ENCODE measurements around the gene ANKRD27.

Gene ANKRD27

GRCh38 chr19:32676186-32676894 is 1.4 kb upstream of the ANKRD27 start:
- no peaks in the 10 kb centered on the region for H3K36me3 ChIP-seq (replicated peaks)
- H3K27ac ChIP-seq = no peak overlapping the region
- in situ Hi-C loops (cut with HindIII; ENCODE audit: low pct_ligation_motif_present, low sequenced_read_pairs) = no loop called here
- DNase-seq = no peak
- peaks cover 23% of the 10 kb centered on the region for H3K27me3 ChIP-seq (replicated peaks)
- no peak for TF ChIP-seq CTCF (IDR thresholded peaks at IDR 0.05; ENCODE audit: low read depth, low read length, missing control alignments)
- peak overlapping the region; percentile 82 for H3K4me3 ChIP-seq (ENCODE audit: low read depth, low read length)

GRCh38 chr19:32675720-32676185 is 773 bp upstream of the ANKRD27 start, which contains the start of gene RGS9BP:
Gene RGS9BP (plus strand): TSS chr19:32675848. CDS start chr19:32676264, 416 bp downstream.
- in situ Hi-C loops (cut with HindIII; ENCODE audit: low pct_ligation_motif_present, low sequenced_read_pairs) = no loop called here
- peak within 1 kb of the TSS; percentile 26 for H3K27ac ChIP-seq

GRCh38 chr19:32674153-32674930 is 638 bp downstream of the ANKRD27 start:
- Histone ChIP-seq H3K27ac (peak overlapping the region; percentile 26), H3K4me3 (ENCODE audit: low read depth, low read length) (peak overlapping the region; percentile 82), H3K36me3 (replicated peaks) (no peaks in the 10 kb centered on the region), H3K27me3 (replicated peaks) (peaks cover 23% of the 10 kb centered on the region)
- TF ChIP-seq CTCF (IDR thresholded peaks at IDR 0.05; ENCODE audit: low read depth, low read length, missing control alignments) = no peak
- no peak for DNase-seq
- in situ Hi-C loops (cut with HindIII; ENCODE audit: low pct_ligation_motif_present, low sequenced_read_pairs) = no loop called here

More at GRCh38 chr19:32675720-32676185, 773 bp upstream of the ANKRD27 start, which contains the start of gene RGS9BP:
- TF ChIP-seq CTCF (IDR thresholded peaks at IDR 0.05; ENCODE audit: low read depth, low read length, missing control alignments) = no peak
- Histone ChIP-seq H3K36me3 (replicated peaks) (no peaks in the 10 kb centered on the region), H3K4me3 (ENCODE audit: low read depth, low read length) (peak within 1 kb of the TSS; percentile 82), H3K27me3 (replicated peaks) (peaks cover 23% of the 10 kb centered on the region)
- DNase-seq = peak; percentile 39

GRCh38 chr19:32673573-32673972 is 1.4 kb downstream of the ANKRD27 start:
- Histone ChIP-seq H3K4me3 (ENCODE audit: low read depth, low read length) (no peak overlapping the region), H3K36me3 (replicated peaks) (no peaks in the 10 kb centered on the region), H3K27ac (no peak overlapping the region), H3K27me3 (replicated peaks) (peaks cover 23% of the 10 kb centered on the region)
- TF ChIP-seq CTCF (IDR thresholded peaks at IDR 0.05; ENCODE audit: low read depth, low read length, missing control alignments) = no peak
- no peak for DNase-seq
- in situ Hi-C loops (cut with HindIII; ENCODE audit: low pct_ligation_motif_present, low sequenced_read_pairs) = no loop called here

GRCh38 chr19:32672841-32673240 is 2.1 kb downstream of the ANKRD27 start:
- no peak for TF ChIP-seq CTCF (IDR thresholded peaks at IDR 0.05; ENCODE audit: low read depth, low read length, missing control alignments)
- H3K27me3 ChIP-seq (replicated peaks) = peaks cover 21% of the 10 kb centered on the region
- no peak for DNase-seq
- no peak overlapping the region for H3K27ac ChIP-seq
- in situ Hi-C loops (cut with HindIII; ENCODE audit: low pct_ligation_motif_present, low sequenced_read_pairs) = no loop called here
- H3K4me3 ChIP-seq (ENCODE audit: low read depth, low read length) = no peak overlapping the region
- H3K36me3 ChIP-seq (replicated peaks) = no peaks in the 10 kb centered on the region

All from brain microvascular endothelial cell (primary cell).